GM19239 (cell line): ENCODE measurements around the gene STIM2.
"Not testable (repeated sequence)": the region's sequence is repeated elsewhere in the genome, so short reads cannot be mapped to it uniquely, and the experiment has no call there.

ENCODE experiments used
- DNase-seq: peaks from one replicate; pipeline ENCODE4 v3.0.0; 2011; ENCODE audit warnings: low spot score; ENCODE audit not compliant: insufficient read length
- FAIRE-seq: peaks from 2 replicates; lab custom pipeline; 2011; peaks lifted over from hg19 to GRCh38; lab: Jason Lieb, UNC

The STIM2 gene

DNA sequence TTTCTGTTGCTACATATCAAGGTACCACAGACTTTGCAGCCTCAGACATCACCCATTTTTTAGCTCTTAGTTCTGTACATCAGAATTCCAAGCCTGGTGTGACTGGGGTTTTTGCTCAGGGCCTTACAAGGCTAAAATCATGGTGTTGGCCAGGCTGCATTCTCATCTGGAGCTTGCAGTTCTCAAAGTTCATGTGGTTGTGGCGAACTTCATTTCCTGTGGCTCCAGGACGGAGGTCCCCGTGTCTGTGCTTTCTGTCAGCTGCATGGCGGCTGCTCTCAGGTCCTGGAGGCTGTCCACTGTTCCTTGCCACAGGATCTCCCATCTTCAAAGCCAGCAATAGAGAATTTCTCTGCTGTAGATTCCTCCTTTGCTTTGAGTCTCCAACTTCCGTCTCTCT lies 157.4 kb downstream of the STIM2 start:
- FAIRE-seq (no peak), DNase-seq (no peak)

- DNase-seq (no peak), FAIRE-seq (no peak)
These were observed 158.3 kb downstream of the STIM2 start for GRCh38 chr4:27018910-27019309.

DNA sequence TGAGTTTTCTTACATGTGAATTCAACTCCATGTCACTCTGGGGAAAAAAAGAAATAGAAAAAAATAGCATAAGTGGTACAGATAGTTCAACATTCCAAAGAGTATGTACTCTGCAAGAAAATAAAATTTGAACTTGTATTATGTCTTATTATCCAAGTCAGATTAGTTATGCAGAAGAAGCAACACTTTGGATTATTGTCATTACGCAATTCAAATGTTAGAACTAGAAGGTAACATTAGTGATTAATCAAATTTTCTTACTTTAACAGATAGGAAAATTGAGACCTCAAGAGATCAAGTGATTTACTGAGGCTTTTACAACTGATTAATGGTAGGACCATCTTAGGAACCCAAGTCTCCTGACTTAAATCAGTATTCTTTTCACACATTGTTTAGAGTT lies 159.1 kb downstream of the STIM2 start:
- no peak for DNase-seq
- FAIRE-seq: peak; percentile 54

DNA sequence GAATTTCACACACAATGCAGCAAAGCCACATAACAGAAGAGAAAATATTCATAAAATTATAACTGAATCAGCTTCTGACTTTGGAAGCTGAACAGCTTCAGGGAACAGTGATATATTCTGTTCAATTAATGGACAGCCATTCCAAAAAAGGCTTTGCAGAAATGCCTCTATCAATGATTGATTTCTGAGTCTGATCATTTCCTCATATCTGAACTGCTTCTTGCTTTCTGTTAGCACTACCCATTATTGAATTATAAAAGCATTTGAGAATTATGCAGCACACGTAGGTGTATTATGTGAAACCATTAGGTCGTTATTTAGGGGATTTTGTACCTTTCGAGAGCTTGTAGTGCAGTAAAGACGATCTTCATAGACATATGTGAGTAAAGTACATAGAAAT lies 159.6 kb downstream of the STIM2 start:
- DNase-seq (no peak), FAIRE-seq (no peak)

- DNase-seq (no peak), FAIRE-seq (no peak)
These were observed 160.0 kb downstream of the STIM2 start for GRCh38 chr4:27020603-27021002.

- FAIRE-seq: no peak
- no peak for DNase-seq
These were observed 162.3 kb downstream of the STIM2 start for GRCh38 chr4:27022963-27023362.

- DNase-seq (no peak), FAIRE-seq (no peak)
These were observed 162.7 kb downstream of the STIM2 start for GRCh38 chr4:27023366-27023765.

DNA sequence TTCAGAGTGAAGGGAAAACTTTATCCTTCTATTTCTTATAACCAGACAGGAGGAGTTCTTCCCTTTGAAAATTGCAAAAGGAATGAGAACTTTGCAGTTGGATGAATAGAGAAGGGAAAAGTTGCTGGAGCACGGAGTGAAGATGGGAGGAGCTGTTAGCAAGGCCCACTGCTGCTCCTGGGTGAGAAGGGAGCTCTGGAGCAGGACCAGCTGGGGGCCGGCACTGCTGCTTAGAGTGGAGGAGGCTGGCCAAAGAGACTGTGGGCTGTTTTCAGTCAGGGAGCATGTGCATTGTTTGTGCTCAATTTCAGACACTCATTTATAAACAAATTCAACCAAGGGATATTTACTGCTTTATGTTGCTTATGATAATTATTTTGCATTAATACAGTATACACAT lies 164.2 kb downstream of the STIM2 start:
- FAIRE-seq (no peak), DNase-seq (no peak)

DNA sequence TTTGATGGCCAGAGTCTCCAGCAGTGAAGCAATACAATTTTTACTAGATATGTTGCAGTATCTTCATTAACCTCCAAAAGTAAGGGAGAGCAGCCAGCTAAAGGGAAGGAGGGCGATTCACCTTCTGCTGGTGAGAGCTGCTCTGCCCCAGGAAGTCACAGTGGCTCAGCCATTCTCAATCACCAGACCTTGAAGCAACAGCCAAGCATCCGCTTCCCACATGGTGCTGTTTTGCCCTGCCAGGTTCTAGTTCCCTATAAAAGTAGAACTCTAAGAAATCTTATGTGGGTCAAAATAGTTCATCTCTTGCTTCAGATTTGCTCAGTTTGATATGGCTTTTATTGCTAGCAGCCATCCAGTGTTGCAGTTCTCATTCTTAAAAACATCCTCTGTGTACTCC lies 166.8 kb downstream of the STIM2 start:
- FAIRE-seq (no peak), DNase-seq (no peak)

- FAIRE-seq, DNase-seq: not testable (repeated sequence)
These were observed 174.5 kb downstream of the STIM2 start for GRCh38 chr4:27035127-27035526.

GRCh38 chr4:27040356-27040755 lies 179.7 kb downstream of the STIM2 start:
- no peak for DNase-seq
- no peak for FAIRE-seq

DNA sequence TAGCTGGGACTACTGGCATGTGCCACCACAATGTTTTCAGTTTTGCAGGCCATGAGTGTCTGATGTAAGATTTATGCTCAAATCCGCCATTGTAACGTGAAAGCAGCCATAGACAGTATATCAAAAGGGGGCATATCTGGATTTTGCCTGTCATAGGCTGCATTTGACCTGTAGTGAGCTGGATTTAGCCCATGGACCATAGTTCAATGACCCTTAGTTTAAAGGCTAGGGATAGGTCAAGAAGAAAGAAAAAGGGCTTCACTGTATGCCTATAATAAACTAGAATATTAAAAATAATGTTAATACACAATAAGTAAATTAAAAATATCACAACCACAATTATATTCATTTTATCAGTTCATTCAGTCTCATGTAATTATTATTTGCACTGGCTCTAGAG lies 181.8 kb downstream of the STIM2 start:
- FAIRE-seq (no peak), DNase-seq (no peak)

DNA sequence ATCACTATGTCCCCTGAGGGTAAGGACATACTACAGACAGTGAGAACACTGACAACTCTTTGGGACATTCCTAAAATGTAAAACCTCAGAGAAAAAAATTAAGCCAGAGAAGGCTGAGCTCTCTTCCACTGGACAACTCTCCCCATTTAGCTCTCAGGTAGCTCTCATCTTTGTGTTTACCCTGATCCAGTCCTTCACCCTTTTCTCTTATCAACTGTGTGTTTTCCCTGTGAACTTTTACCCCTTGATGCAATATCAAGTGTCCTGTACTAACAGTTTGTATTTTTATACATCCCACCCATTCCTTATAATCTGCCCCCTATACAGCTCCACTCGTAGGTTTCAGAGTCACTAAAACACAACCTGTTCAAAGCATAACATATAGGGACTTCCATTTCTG lies 182.6 kb downstream of the STIM2 start:
- DNase-seq (no peak), FAIRE-seq (no peak)

- FAIRE-seq (no peak), DNase-seq (no peak)
These were observed 186.2 kb downstream of the STIM2 start for GRCh38 chr4:27046851-27047250.

DNA sequence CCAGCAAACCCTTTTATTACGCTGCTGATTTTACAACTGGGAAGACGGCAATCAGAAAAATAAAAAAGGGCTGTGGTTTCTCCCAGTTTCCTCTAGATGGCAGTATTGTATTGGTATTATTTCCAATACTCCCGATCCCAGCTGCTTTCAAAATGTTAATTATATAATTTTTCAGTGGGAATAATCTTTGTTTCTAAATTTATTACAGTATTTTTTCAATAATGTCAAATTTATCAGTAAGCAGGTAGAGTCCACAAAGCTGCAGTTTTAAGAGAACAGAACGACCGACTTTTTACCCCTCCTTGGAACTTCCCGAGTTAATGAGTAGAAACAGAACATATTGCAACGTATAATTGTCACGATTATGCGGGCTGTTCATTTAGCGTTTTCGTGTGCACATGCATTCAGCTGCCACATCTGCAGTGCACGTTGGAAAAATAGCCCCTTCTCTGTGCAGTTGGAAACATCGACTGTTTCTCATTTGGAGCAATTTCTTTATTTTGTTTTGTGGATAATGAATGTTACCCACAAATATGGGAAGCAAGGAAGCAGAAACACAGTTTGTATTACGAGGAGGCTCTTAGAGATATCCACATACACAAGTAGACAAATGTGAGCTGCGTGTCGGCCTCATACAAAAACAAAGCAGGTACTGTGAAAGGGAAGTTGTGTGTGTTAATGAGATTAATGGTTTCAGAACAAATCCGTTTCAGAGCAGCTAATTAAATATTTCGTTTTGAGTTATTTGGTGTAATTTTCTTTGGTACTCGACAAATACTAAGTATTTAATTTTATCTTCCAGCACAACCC lies 188.0 kb downstream of the STIM2 start:
- DNase-seq (peak; percentile 25), FAIRE-seq (peak; percentile 44)

DNA sequence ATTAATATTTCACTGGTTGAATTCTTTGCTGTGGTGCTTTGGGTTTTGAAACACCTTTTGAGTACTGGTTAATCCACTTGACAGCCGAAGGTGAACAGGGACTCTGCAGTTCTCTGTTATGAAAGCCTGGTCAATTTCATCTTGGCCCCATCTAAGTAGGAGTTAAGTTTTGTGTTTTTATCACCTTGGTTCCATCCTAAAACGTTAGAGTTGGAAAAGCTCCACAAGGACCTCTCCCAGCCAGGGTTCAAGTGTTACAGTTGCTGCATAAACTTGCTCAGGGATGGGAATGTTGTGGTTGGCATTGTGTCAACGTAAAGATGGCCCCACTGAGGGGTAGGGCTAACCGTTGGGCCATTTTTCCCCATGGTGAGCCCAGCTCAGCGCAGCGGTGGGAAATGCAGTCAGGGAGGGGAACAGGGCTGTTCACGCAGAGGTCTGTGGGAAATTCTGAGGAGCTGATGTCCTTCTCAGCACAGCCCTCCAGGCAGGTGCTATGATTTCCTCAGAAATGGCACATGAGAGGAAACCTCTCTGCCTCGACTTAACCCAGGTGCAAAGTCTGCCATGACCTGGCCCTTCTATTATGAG lies 188.7 kb downstream of the STIM2 start:
- no peak for FAIRE-seq

DNA sequence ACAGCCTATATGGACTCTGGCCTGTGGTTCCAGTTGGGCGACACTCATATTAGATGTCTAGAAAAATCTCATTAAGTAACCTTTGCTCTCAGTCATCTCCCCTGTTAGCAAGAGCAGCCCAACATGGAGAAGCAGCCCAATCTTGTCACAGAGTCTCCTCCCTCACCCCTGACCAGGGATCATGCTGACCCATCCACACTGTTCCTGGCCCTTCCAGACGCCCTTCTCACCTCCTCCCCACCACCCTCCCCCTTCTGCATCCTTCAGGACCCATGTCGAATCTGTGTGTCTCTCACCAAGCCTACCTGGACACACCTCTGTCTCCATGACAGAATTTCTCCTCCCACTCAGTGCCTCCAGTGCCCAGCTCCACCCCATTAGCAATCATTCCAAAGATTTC lies 190.1 kb downstream of the STIM2 start:
- DNase-seq (no peak), FAIRE-seq (no peak)

More for the DNA sequence above, 188.7 kb downstream of the STIM2 start:
- no peak for DNase-seq

DNA sequence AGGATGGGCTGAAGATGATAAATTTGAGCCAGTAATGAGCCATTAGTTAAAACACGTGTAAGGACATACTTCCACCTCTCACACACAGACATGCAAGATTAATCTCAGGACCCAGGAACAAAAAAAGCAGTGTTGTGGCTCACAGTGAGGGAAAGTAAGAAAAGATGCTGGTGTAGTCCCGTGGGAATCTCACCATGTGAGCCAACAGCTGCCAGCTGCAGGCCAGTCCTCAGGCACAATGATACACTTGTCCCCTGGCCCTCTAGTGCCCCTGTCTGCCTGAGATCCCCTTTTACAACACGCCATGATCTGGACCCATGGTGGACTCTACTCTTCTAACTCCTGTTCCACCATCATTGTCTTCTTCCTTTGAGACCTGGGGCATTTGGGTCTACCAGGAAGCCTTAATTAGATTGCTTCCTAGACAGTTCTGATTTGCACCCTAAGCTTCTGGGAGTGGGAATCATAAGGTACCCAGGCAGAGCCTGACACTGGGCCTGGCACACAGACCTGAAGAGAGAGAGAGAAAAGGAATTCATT lies 194.7 kb downstream of the STIM2 start:
- DNase-seq (no peak), FAIRE-seq (no peak)

- FAIRE-seq (no peak), DNase-seq (no peak)
These were observed 195.6 kb downstream of the STIM2 start for GRCh38 chr4:27056281-27056680.

- DNase-seq (no peak), FAIRE-seq (no peak)
These were observed 196.4 kb downstream of the STIM2 start for GRCh38 chr4:27057053-27057452.

DNA sequence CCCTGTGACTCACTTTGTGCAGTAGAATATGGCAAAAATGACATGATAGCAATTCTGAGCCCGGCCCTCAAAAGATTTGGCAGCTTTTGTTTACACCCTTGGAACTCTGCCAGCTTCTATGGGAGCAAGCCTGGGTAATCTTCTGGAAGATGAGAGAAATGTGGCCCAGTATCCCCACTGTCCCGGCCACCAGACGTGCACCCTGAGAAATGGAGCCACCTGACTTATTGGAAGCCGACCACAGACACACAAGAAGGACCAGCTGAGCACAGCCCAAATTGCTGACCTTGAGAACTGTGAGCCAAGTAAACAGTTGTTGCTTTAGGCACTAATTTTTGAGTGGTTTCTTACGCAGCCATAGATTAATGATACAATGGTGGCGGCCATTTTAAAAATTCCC lies 197.0 kb downstream of the STIM2 start:
- FAIRE-seq: no peak
- no peak for DNase-seq
